Lower lobe of right lung (tissue), 2 donors: Measurements from ENCODE around the gene TMEM54. TPM values are rescaled to one million over a fixed set of nuclear protein-coding genes. Genes with fewer than 3 reads are reported as not detected.

Experiments
- ATAC-seq, 2 donors: fragments of 200-7000 bp; cut with Tn5 transposase; one replicate each; pipeline ENCODE4 v1.9.1; 2020 to 2022; ENCODE audit warnings: mild to moderate bottlenecking in 2 of 2, moderate library complexity in 2 of 2
- DNase-seq: peaks from one replicate; pipeline ENCODE4 v3.0.0-alpha.2; 2020
- H3K27ac ChIP-seq: fragments of 200-600 bp; one replicate; pipeline ENCODE4 v1.8.0; 2022
- H3K27me3 ChIP-seq: fragments of 200-600 bp; one replicate; pipeline ENCODE4 v1.8.0; 2022; ENCODE audit warnings: low read depth
- H3K36me3 ChIP-seq: fragments of 200-600 bp; one replicate; pipeline ENCODE4 v1.8.0; 2022; ENCODE audit warnings: mild to moderate bottlenecking
- H3K4me1 ChIP-seq: fragments of 200-600 bp; one replicate; pipeline ENCODE4 v1.8.0; 2022
- H3K4me3 ChIP-seq: fragments of 200-600 bp; one replicate; pipeline ENCODE4 v1.8.0; 2022; ENCODE audit warnings: mild to moderate bottlenecking
- H3K9me3 ChIP-seq: fragments of 200-600 bp; one replicate; pipeline ENCODE4 v1.8.0; 2022
- CTCF ChIP-seq: fragments of 200-600 bp; IDR thresholded peaks from one replicate; pipeline ENCODE4 v1.8.0; 2022; ENCODE audit warnings: antibody characterized with exemption, mild to moderate bottlenecking
- intact Hi-C: fragments of 100-400 bp; cut with DNase I; formaldehyde crosslinking; loops from one replicate; pipeline ENCODE4 v1.11.0; 2022
- total RNA-seq: library from RNA; stranded (reverse); fragmentation: NEBNext Ultra II Directional; extraction: Animal tissue kit (Norgen Biotek cat#: 25700); gene quantifications from one replicate; pipeline ENCODE4 v1.2.1, GENCODE V29; 2021
- donor health status: DM: no; HTN: yes; CAD: no; lungs with severe emphysema.

Gene TMEM54
- total RNA-seq, 1 donor from 2014 or later, result 44.0 TPM

- H3K9me3 ChIP-seq, result no peaks in the 10 kb centered on the region
- intact Hi-C loops, result no loop called here
- H3K27me3 ChIP-seq, result peaks cover 19% of the 10 kb centered on the region
- ATAC-seq (no peak), DNase-seq (no peak)
- no peak for TF ChIP-seq CTCF
- peaks cover 7% of the 10 kb centered on the region for H3K4me1 ChIP-seq
- peak overlapping the region; percentile 69 for H3K4me3 ChIP-seq
- no peaks in the 10 kb centered on the region for H3K36me3 ChIP-seq
- no peak overlapping the region for H3K27ac ChIP-seq
Observed at GRCh38 chr1:32901823-32902534, 790 bp upstream of the TMEM54 start.

- peak in 1 of 2 donors; percentile 13 for ATAC-seq
- intact Hi-C loops, result no loop called here
- no peak for DNase-seq
- TF ChIP-seq CTCF, result no peak
- H3K9me3 ChIP-seq, result no peaks in the 10 kb centered on the region
- peak overlapping the region; percentile 11 for H3K27ac ChIP-seq
- H3K4me3 ChIP-seq, result peak overlapping the region; percentile 69
- H3K4me1 ChIP-seq, result peaks cover 7% of the 10 kb centered on the region
- peaks cover 19% of the 10 kb centered on the region for H3K27me3 ChIP-seq
- H3K36me3 ChIP-seq, result no peaks in the 10 kb centered on the region
Observed at GRCh38 chr1:32900371-32900955, 726 bp downstream of the TMEM54 start.

DNA sequence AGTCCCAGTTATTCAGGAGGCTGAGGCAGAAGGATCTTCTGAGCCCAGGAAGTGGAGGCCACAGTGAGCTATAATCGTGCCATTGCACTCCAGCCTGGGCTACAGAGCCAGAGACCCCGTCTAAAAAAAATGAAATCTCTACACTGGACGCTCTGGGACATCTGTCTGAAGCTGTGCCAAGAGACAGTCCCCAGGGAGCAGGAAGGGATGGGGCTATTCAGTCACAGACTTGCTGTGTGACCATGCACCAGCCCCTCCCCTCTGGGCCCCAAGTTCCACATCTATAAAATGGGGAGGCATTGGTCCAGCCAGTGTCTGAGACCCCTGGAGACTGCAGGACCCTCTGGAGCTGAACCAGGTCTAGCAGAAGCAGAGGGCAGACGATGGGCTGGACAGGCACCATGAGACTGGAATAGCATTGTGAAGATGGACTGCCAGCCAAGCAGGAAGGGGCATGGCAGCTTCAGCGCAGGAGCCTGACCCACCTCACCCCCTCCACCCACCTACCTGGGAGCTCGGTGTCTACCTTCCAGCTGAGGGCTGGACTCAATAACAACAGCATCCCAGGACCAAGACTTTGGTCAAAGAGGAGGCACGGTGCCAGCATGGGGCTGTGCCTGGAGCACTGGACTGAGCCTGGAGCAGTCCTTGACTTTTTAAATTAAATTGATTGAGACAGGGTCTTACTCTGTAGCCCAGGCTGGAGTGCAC lies 1.4 kb downstream of the TMEM54 start:
- H3K4me1 ChIP-seq, result peaks cover 7% of the 10 kb centered on the region
- no peak overlapping the region for H3K27ac ChIP-seq
- no peaks in the 10 kb centered on the region for H3K9me3 ChIP-seq
- no peaks in the 10 kb centered on the region for H3K36me3 ChIP-seq
- no peak for TF ChIP-seq CTCF
- ATAC-seq (no peak), DNase-seq (no peak)
- no peak overlapping the region for H3K4me3 ChIP-seq
- H3K27me3 ChIP-seq, result peaks cover 20% of the 10 kb centered on the region
- intact Hi-C loops, result no loop called here

- TF ChIP-seq CTCF, result no peak
- Histone ChIP-seq H3K9me3 (no peaks in the 10 kb centered on the region), H3K4me1 (peaks cover 7% of the 10 kb centered on the region), H3K4me3 (no peak overlapping the region), H3K36me3 (no peaks in the 10 kb centered on the region), H3K27ac (no peak overlapping the region), H3K27me3 (peaks cover 28% of the 10 kb centered on the region)
- ATAC-seq (no peak), DNase-seq (no peak)
- intact Hi-C loops, result no loop called here
Observed at GRCh38 chr1:32898958-32899357, 2.2 kb downstream of the TMEM54 start.

GRCh38 chr1:32898056-32898455 lies 3.1 kb downstream of the TMEM54 start:
- Histone ChIP-seq H3K36me3 (no peaks in the 10 kb centered on the region), H3K4me3 (no peak overlapping the region), H3K27me3 (peaks cover 37% of the 10 kb centered on the region), H3K9me3 (no peaks in the 10 kb centered on the region), H3K4me1 (peaks cover 15% of the 10 kb centered on the region), H3K27ac (no peak overlapping the region)
- ATAC-seq, result no peak
- intact Hi-C loops, result no loop called here
- DNase-seq, result no peak
- TF ChIP-seq CTCF, result no peak
